Body of pancreas (tissue), 4 donors: ENCODE results near the gene HOXB8. TPM values are rescaled to one million over a fixed set of nuclear protein-coding genes. Genes with fewer than 3 reads are reported as not detected.

Experiments
- ATAC-seq: fragments of 150-250 bp; one replicate; pipeline ENCODE4 v1.9.1; 2016
- DNase-seq, 4 donors: peaks; one replicate each; pipeline ENCODE4 v3.0.0-alpha.2; 2019
- H3K27ac ChIP-seq, 4 donors: fragments of 200-600 bp; sonication (generic); 1 replicate in 3 of 4; 2 replicates in 1 of 4; pipeline versions ENCODE4 v1.5.1 to v1.6.1; 2016 to 2019; ENCODE audit warnings: mild to moderate bottlenecking in 1 of 4, mixed read lengths in 1 of 4, moderate library complexity in 1 of 4
- H3K27me3 ChIP-seq, 2 donors: fragments of 200-600 bp; sonication (generic); one replicate each; pipeline ENCODE4 v1.6.0; 2016; ENCODE audit warnings: mild to moderate bottlenecking in 1 of 2
- H3K36me3 ChIP-seq, 2 donors: fragments of 200-600 bp; sonication (generic); replicated peaks in 1 of 2; 2 replicates each; pipeline ENCODE4 v1.5.1; 2016; ENCODE audit warnings: low read depth in 2 of 2; ENCODE audit not compliant: insufficient read depth in 1 of 2
- H3K4me1 ChIP-seq: fragments of 200-600 bp; sonication (generic); one replicate; pipeline ENCODE4 v1.6.0; 2016
- H3K4me3 ChIP-seq, 2 donors: fragments of 200-600 bp; sonication (generic); 1 replicate in 1 of 2; 2 replicates in 1 of 2; pipeline ENCODE4 v1.5.1; 2016 to 2019
- H3K9me3 ChIP-seq, 3 donors: fragments of 200-600 bp; sonication (generic); 1 replicate in 2 of 3; 2 replicates in 1 of 3; pipeline ENCODE4 v1.5.1; 2016
- POLR2A ChIP-seq, 3 donors: fragments of 450-650 bp; IDR thresholded peaks; one replicate each; pipeline ENCODE4 v1.6.1; 2016; ENCODE audit warnings: antibody characterized with exemption in 3 of 3, mild to moderate bottlenecking in 2 of 3
- WGBS, 2 donors: methylation state at CpG; one replicate each; pipeline ENCODE4 v1.1.5; 2017; 5-methylcytosine and 5-hydroxymethylcytosine counted together
- intact Hi-C: fragments of 100-400 bp; cut with DNase I; formaldehyde crosslinking; loops from one replicate; pipeline ENCODE4 v1.15.1; 2023
- total RNA-seq, 2 donors: library from RNA; depleted of rRNA; stranded (reverse); fragments of >200 nt; gene quantifications; one replicate each; pipeline ENCODE4 v1.1.0, GENCODE V29; 2016
- TF ChIP-seq, protein P1 (sequence below), 7 experiments: fragments of 450-650 bp in 4 of 7; fragments of 200-600 bp in 3 of 7; sonication (generic) in 3 of 7; IDR thresholded peaks; one replicate each; pipeline ENCODE4 v1.5.1; 2016 to 2019; ENCODE audit warnings: antibody characterized with exemption in 7 of 7

HOXB8 gene
- not detected for total RNA-seq

- no peaks in the 10 kb centered on the region for H3K36me3 ChIP-seq
- 9 to 19% methylated on average over 41 of the region's 41 CpGs for WGBS, 2 donors
- H3K4me3 ChIP-seq: no peak within 1 kb of the TSS
- H3K27me3 ChIP-seq: peaks cover 3 to 78% of the 10 kb centered on the region in 2 donors
- no peak for DNase-seq
- no peak for TF ChIP-seq POLR2A (IDR thresholded peaks at IDR 0.05)
- TF ChIP-seq, protein P1, sequence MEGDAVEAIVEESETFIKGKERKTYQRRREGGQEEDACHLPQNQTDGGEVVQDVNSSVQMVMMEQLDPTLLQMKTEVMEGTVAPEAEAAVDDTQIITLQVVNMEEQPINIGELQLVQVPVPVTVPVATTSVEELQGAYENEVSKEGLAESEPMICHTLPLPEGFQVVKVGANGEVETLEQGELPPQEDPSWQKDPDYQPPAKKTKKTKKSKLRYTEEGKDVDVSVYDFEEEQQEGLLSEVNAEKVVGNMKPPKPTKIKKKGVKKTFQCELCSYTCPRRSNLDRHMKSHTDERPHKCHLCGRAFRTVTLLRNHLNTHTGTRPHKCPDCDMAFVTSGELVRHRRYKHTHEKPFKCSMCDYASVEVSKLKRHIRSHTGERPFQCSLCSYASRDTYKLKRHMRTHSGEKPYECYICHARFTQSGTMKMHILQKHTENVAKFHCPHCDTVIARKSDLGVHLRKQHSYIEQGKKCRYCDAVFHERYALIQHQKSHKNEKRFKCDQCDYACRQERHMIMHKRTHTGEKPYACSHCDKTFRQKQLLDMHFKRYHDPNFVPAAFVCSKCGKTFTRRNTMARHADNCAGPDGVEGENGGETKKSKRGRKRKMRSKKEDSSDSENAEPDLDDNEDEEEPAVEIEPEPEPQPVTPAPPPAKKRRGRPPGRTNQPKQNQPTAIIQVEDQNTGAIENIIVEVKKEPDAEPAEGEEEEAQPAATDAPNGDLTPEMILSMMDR (IDR thresholded peaks at IDR 0.05): no peak
- no peak within 1 kb of the TSS for H3K27ac ChIP-seq
- ATAC-seq: no peak
- H3K9me3 ChIP-seq: no peaks in the 10 kb centered on the region
- intact Hi-C loops: loop anchor here (10.0 kb wide), 1 partner anchor 281 kb away; no protein-coding TSS in a partner anchor
- H3K4me1 ChIP-seq: peaks cover 34% of the 10 kb centered on the region
Observed at GRCh38 chr17:48615047-48615962, at the start of gene HOXB8. TSS of gene HOXB8 (minus strand) at chr17:48615292. CDS start at chr17:48614704, 588 bp downstream.

DNA sequence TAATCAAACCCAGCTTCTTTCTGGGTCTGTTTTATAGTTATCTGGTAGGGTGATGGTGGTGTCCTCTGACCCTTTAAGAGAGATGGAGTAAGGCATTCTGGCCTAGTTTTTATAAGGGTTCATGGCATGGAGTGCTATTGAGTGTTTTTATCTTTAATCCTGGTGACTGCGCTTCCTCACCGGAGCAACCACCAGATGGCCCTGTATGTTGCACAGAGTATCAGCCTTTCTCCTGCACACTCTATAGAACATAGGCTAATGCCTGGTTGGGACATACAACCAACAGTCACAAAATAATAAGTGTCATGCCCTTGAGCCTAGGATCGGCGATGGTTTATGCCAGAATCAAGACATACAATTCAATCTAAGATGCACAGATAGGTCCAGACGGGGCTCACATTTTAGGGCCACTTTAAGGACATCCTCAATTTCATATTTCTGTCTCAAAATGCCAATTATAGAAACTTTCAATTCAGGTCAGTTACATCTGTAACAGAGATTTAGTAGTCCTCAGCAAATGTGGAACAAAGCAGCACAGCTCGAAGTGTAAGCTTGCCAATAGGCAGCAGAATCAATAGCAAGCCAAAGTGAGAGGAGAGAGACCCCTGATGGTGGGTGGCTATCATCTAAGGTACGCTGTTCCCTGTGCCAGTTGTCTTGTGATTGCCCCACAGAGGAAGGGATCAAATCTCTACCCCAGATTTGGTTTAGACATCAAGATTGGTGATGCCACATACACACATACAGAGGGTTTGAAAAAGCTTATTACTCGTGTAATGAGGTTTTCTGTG, 48.2 kb upstream of the HOXB8 start:
- no peak overlapping the region for H3K4me3 ChIP-seq
- ATAC-seq (no peak), DNase-seq (no peak)
- intact Hi-C loops: no loop called here
- H3K36me3 ChIP-seq: no peaks in the 10 kb centered on the region
- H3K4me1 ChIP-seq: no peaks in the 10 kb centered on the region
- WGBS, 2 donors: 72 to 78% methylated on average over 8 of the region's 8 CpGs
- H3K27ac ChIP-seq: no peak overlapping the region
- H3K27me3 ChIP-seq: peaks cover 0 to 5% of the 10 kb centered on the region in 2 donors
- H3K9me3 ChIP-seq: no peaks in the 10 kb centered on the region
- TF ChIP-seq, protein P1 (IDR thresholded peaks at IDR 0.05): no peak
- no peak for TF ChIP-seq POLR2A (IDR thresholded peaks at IDR 0.05)

DNA sequence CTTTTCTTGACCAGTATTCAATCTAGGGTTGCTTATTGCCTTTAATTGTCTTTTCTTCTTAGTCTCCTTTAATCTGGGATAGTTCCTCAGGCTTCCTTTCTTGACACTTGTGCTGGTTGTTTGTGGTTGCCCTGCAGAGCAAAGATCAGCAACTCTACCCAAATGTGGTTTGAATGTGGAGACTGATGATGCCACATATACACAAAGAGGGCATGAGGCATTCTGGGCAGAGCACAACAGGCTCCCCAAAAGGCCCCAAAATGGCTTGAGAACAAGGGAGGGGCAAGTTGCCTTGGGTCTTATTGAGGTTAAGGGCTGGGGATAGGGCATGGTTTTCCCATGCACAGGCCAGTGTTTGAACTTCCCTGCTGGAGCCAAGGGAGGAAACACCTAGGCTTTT, 40.8 kb upstream of the HOXB8 start:
- Histone ChIP-seq H3K4me1 (no peaks in the 10 kb centered on the region), H3K27me3 (peaks cover 0 to 5% of the 10 kb centered on the region in 2 donors), H3K36me3 (no peaks in the 10 kb centered on the region), H3K4me3 (no peak overlapping the region), H3K9me3 (no peaks in the 10 kb centered on the region), H3K27ac (no peak overlapping the region)
- no peak for DNase-seq
- intact Hi-C loops: no loop called here
- ATAC-seq: no peak
- TF ChIP-seq POLR2A (IDR thresholded peaks at IDR 0.05): no peak
- TF ChIP-seq, protein P1 (IDR thresholded peaks at IDR 0.05): no peak

GRCh38 chr17:48649741-48650140, 34.6 kb upstream of the HOXB8 start:
- Histone ChIP-seq H3K36me3 (no peaks in the 10 kb centered on the region), H3K4me1 (peaks cover 13% of the 10 kb centered on the region), H3K4me3 (no peak overlapping the region), H3K27me3 (peaks cover 0 to 12% of the 10 kb centered on the region in 2 donors), H3K9me3 (no peaks in the 10 kb centered on the region), H3K27ac (no peak overlapping the region)
- 46 to 48% methylated on average over 1 of the region's 1 CpG for WGBS, 2 donors
- TF ChIP-seq, protein P1 (IDR thresholded peaks at IDR 0.05): no peak
- TF ChIP-seq POLR2A (IDR thresholded peaks at IDR 0.05): no peak
- DNase-seq (no peak), ATAC-seq (no peak)
- intact Hi-C loops: no loop called here
